GM12878 (cell line): Measurements from ENCODE around the gene CASK. TPM values are rescaled to one million over a fixed set of nuclear protein-coding genes. Genes with fewer than 3 reads are reported as not detected.

Source experiments
- ATAC-seq: fragments of 200-7000 bp; cut with Tn5 transposase; 3 replicates; pipeline ENCODE4 v1.9.1; 2020; ENCODE audit warnings: mild to moderate bottlenecking, moderate library complexity
- BruUV-seq: library from RNA; stranded (reverse); fragments of 400-500 nt; replicated peaks from 2 replicates; lab custom pipeline; 2021; lab: Mats Ljungman, UMichigan
- CTCF ChIA-PET: fragments of 300-600 bp; sonication (Branson Sonifier 250); formaldehyde crosslinking; extraction: SDS; loops from one replicate; lab custom pipeline; 2021; ENCODE audit warnings: inconsistent platforms; lab: Yijun Ruan, JAX
- POLR2A ChIA-PET: fragments of 350-600 bp; formaldehyde crosslinking; extraction: SDS; loops from one replicate; lab custom pipeline; 2021; ENCODE audit warnings: inconsistent platforms; lab: Charles Lee
- RAD21 ChIA-PET: fragments of 300-600 bp; sonication (Branson Sonifier 250); formaldehyde crosslinking; loops from one replicate; lab custom pipeline; 2023; ENCODE audit warnings: antibody characterized with exemption; ENCODE audit not compliant: unreplicated experiment; lab: Charles Lee
- SMC1A ChIA-PET: fragments of 300-600 bp; sonication (Branson Sonifier 250); formaldehyde crosslinking; loops from one replicate; lab custom pipeline; 2023; ENCODE audit not compliant: unreplicated experiment, uncharacterized antibody; lab: Charles Lee
- DNase-seq: peaks from one replicate; pipeline ENCODE4 v3.0.0-alpha.2; 2011; ENCODE audit warnings: low read depth, low spot score
- FAIRE-seq: peaks from 3 replicates; lab custom pipeline; 2011; peaks lifted over from hg19 to GRCh38; lab: Jason Lieb, UNC
- H2AFZ ChIP-seq: 2 replicates; pipeline ENCODE4 v1.6.0; 2011; ENCODE audit warnings: low read depth, low read length, control low read depth; ENCODE audit not compliant: control insufficient read depth
- H3K27ac ChIP-seq: 2 replicates; pipeline ENCODE4 v1.5.1; 2011; ENCODE audit warnings: control low read depth; ENCODE audit not compliant: control insufficient read depth, insufficient read depth
- H3K27me3 ChIP-seq, 2 experiments: replicated peaks in 1 of 2; 2 replicates each; pipeline versions ENCODE4 v1.6.0 to v1.6.1; 2011; ENCODE audit warnings: low read length in 1 of 2; ENCODE audit not compliant: control insufficient read depth in 2 of 2, insufficient read depth in 2 of 2
- H3K36me3 ChIP-seq, 2 experiments: 2 replicates each; pipeline ENCODE4 v1.5.1; 2011; ENCODE audit warnings: low read length in 1 of 2; ENCODE audit not compliant: control insufficient read depth in 2 of 2, insufficient read depth in 2 of 2
- H3K4me1 ChIP-seq: 2 replicates; pipeline ENCODE4 v1.6.1; 2011; ENCODE audit warnings: mild to moderate bottlenecking, low read length, moderate library complexity, mixed read lengths; ENCODE audit not compliant: control insufficient read depth, insufficient read depth
- H3K4me2 ChIP-seq: 2 replicates; pipeline ENCODE4 v1.6.0; 2011; ENCODE audit warnings: control low read depth; ENCODE audit not compliant: control insufficient read depth, insufficient read depth
- H3K4me3 ChIP-seq: fragments of 200-600 bp; sonication (generic); 2 replicates; pipeline ENCODE4 v1.5.1; 2016
- H3K79me2 ChIP-seq: 2 replicates; pipeline ENCODE4 v1.6.0; 2011; ENCODE audit warnings: low read length; ENCODE audit not compliant: control insufficient read depth, insufficient read depth
- H3K9ac ChIP-seq: 2 replicates; pipeline ENCODE4 v1.8.0; 2011; ENCODE audit warnings: low read length, control low read depth, mixed read lengths; ENCODE audit not compliant: control insufficient read depth, insufficient read depth
- H3K9me3 ChIP-seq: replicated peaks from 3 replicates; pipeline ENCODE4 v1.5.1; 2011; ENCODE audit warnings: mild to moderate bottlenecking, low read length; ENCODE audit not compliant: control insufficient read depth, insufficient read depth
- H4K20me1 ChIP-seq: 2 replicates; pipeline ENCODE4 v1.6.0; 2011; ENCODE audit not compliant: control insufficient read depth, insufficient read depth
- BCL11A ChIP-seq: IDR thresholded peaks from 2 replicates; pipeline ENCODE4 v1.6.1; 2011; ENCODE audit warnings: low read depth, low read length
- BMI1 ChIP-seq: fragments of 450-650 bp; IDR thresholded peaks from 2 replicates; pipeline ENCODE4 v1.6.1; 2016; ENCODE audit warnings: mild to moderate bottlenecking, moderate library complexity, borderline replicate concordance
- CBX3 ChIP-seq: fragments of 200-600 bp; sonication (generic); IDR thresholded peaks from 2 replicates; pipeline ENCODE4 v1.6.1; 2016; ENCODE audit warnings: low read depth, borderline replicate concordance
- CHD1 ChIP-seq: IDR thresholded peaks from 2 replicates; pipeline ENCODE4 v1.6.1; 2012; ENCODE audit warnings: low read depth, low read length, improper control_type of control experiment
- DPF2 ChIP-seq: fragments of 450-650 bp; IDR thresholded peaks from 2 replicates; pipeline ENCODE4 v1.6.1; 2017; ENCODE audit warnings: mild to moderate bottlenecking
- EGR1 ChIP-seq, 2 experiments: IDR thresholded peaks; 1 replicate in 1 of 2; 2 replicates in 1 of 2; pipeline ENCODE4 v1.6.1; 2011 to 2012; ENCODE audit warnings: low read depth in 2 of 2, low read length in 2 of 2, borderline replicate concordance in 1 of 2, mild to moderate bottlenecking in 1 of 2, moderate library complexity in 1 of 2
- EP300 ChIP-seq, 2 experiments: fragments of 150-350 bp in 1 of 2; IDR thresholded peaks; 2 replicates each; pipeline ENCODE4 v1.6.1; 2011 to 2012; ENCODE audit warnings: low read depth in 2 of 2, low read length in 2 of 2, borderline replicate concordance in 1 of 2, improper control_type of control experiment in 1 of 2, inconsistent platforms in 1 of 2; ENCODE audit not compliant: control insufficient read depth in 1 of 2
- IKZF1 ChIP-seq: fragments of 450-650 bp; conservative IDR thresholded peaks from 2 replicates; pipeline ENCODE4 v1.6.1; 2017; ENCODE audit warnings: antibody characterized with exemption, mild to moderate bottlenecking
- IKZF2 ChIP-seq, 2 experiments: fragments of 450-650 bp; IDR thresholded peaks; 2 replicates each; pipeline ENCODE4 v1.6.1; 2017; ENCODE audit warnings: mild to moderate bottlenecking in 2 of 2, moderate library complexity in 2 of 2
- MEF2B ChIP-seq: fragments of 450-650 bp; IDR thresholded peaks from 2 replicates; pipeline ENCODE4 v1.6.1; 2018; ENCODE audit warnings: mild to moderate bottlenecking, moderate library complexity; ENCODE audit not compliant: partially characterized antibody, poor library complexity, severe bottlenecking
- MTA2 ChIP-seq: fragments of 450-650 bp; IDR thresholded peaks from 2 replicates; pipeline ENCODE4 v1.6.1; 2016; ENCODE audit warnings: low read depth, mild to moderate bottlenecking, moderate library complexity
- MTA3 ChIP-seq: IDR thresholded peaks from 2 replicates; pipeline ENCODE4 v1.6.1; 2012; ENCODE audit warnings: low read length, inconsistent platforms, borderline replicate concordance
- MXI1 ChIP-seq: fragments of 150-350 bp; IDR thresholded peaks from 2 replicates; pipeline ENCODE4 v1.6.1; 2011; ENCODE audit warnings: low read depth, mild to moderate bottlenecking, inconsistent platforms, low read length, improper control_type of control experiment
- MYB ChIP-seq: fragments of 150-350 bp; IDR thresholded peaks from 2 replicates; pipeline ENCODE4 v1.6.1; 2014; ENCODE audit warnings: mild to moderate bottlenecking, low read depth, low read length, borderline replicate concordance
- NBN ChIP-seq: fragments of 450-650 bp; IDR thresholded peaks from 2 replicates; pipeline ENCODE4 v1.6.1; 2016
- SPI1 ChIP-seq: IDR thresholded peaks from 2 replicates; pipeline ENCODE4 v1.6.1; 2011; ENCODE audit warnings: low read depth, mild to moderate bottlenecking, low read length, moderate library complexity, borderline replicate concordance; ENCODE audit not compliant: insufficient read depth
- SREBF1 ChIP-seq: IDR thresholded peaks from 2 replicates; pipeline ENCODE4 v1.6.1; 2012; ENCODE audit warnings: mild to moderate bottlenecking, low read length
- STAT1 ChIP-seq: fragments of 450-650 bp; conservative IDR thresholded peaks from 2 replicates; pipeline ENCODE4 v1.6.1; 2014; ENCODE audit warnings: antibody characterized with exemption, mild to moderate bottlenecking
- TCF12 ChIP-seq: IDR thresholded peaks from 2 replicates; pipeline ENCODE4 v1.6.1; 2011; ENCODE audit warnings: low read depth, mild to moderate bottlenecking, low read length
- YBX1 ChIP-seq: fragments of 450-650 bp; IDR thresholded peaks from 2 replicates; pipeline ENCODE4 v1.6.1; 2016; ENCODE audit warnings: antibody characterized with exemption
- ZBED1 ChIP-seq: IDR thresholded peaks from 2 replicates; pipeline ENCODE4 v1.6.1; 2016; ENCODE audit warnings: borderline replicate concordance
- ZNF24 ChIP-seq: fragments of 450-650 bp; IDR thresholded peaks from 2 replicates; pipeline ENCODE4 v1.6.1; 2017; ENCODE audit warnings: antibody characterized with exemption, mild to moderate bottlenecking
- in situ Hi-C: fragments of 300-500 bp; cut with MboI; formaldehyde crosslinking; loops from 9 replicates; pipeline ENCODE4 v1.14.3; 2018; ENCODE audit warnings: mixed read lengths
- intact Hi-C: fragments of 100-400 bp; cut with micrococcal nuclease; formaldehyde crosslinking; loops from one replicate; pipeline ENCODE4 v1.14.2; 2022; ENCODE audit not compliant: unreplicated experiment
- polyA plus RNA-seq, 11 experiments: library from polyadenylated mRNA; depleted of rRNA in 4 of 11; unstranded in 6 of 11; stranded (reverse) in 5 of 11; fragments of >200 nt; fragmentation: Nextera tagmentation in 4 of 11; fragmentation: Illumina TruSeq in 1 of 11; extraction: Ambion mirVana in 4 of 11; extraction: Trizol in 1 of 11; gene quantifications; 1 replicate in 1 of 11; 2 replicates in 10 of 11; pipeline versions ENCODE4 v1.2.1 to v1.2.3, GENCODE V29; 2011 to 2016; ENCODE audit warnings: inconsistent platforms in 2 of 11, missing spikeins in 2 of 11, low read depth in 1 of 11
- total RNA-seq, 4 experiments: library from RNA; depleted of rRNA in 3 of 4; stranded (reverse); fragments of >200 nt in 3 of 4; fragmentation: Illumina TruSeq in 1 of 4; extraction: Trizol in 1 of 4; gene quantifications; 2 replicates each; pipeline versions ENCODE4 v1.2.1 to v1.2.3, GENCODE V29; 2013 to 2021
- TF ChIP-seq, protein P1 (sequence below): IDR thresholded peaks from 2 replicates; pipeline ENCODE4 v1.6.1; 2011; ENCODE audit warnings: low read depth, mild to moderate bottlenecking, low read length, moderate library complexity, borderline replicate concordance; ENCODE audit errors: extremely low read depth
- TF ChIP-seq, protein P2 (sequence below): fragments of 450-650 bp; IDR thresholded peaks from 2 replicates; pipeline ENCODE4 v1.6.1; 2017; ENCODE audit warnings: low read depth, mild to moderate bottlenecking, moderate library complexity

The CASK gene
- total and polyA plus RNA-seq, 10 of the 15 experiments (the other 5 are each of a cell fraction or from before 2014, with no cell fraction given): 0.60 to 45.9 (median 4.8) TPM

DNA sequence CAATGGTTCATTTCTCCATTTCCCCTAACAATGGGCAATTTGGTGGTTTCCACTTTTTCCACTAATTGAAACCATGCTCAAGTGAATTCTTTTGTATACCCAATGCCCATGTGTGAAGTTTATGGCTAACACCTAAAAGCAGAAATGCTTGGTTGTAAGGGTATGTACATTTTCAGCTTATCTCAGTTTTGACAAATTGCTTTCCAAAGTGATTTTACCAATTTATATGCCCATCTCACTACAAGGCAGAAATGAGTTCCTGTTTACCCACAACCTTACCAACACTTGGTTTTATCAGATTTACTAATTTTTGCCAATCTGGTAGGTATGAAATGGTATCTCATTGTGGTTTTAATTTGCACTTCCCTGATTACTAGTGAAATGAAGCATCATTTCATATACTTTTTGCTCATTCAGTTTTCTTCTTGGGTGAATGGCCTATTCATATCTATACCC lies 219.8 kb downstream of the CASK start:
- Histone ChIP-seq H3K79me2 (no peaks in the 10 kb centered on the region), H3K9ac (no peak overlapping the region), H3K27me3 (no peaks in the 10 kb centered on the region), H3K27ac (no peak overlapping the region), H3K9me3 (no peaks in the 10 kb centered on the region), H4K20me1 (no peaks in the 10 kb centered on the region), H3K4me1 (peaks cover 26% of the 10 kb centered on the region), H3K4me2 (no peak overlapping the region), H2AFZ (no peak overlapping the region), H3K4me3 (no peak overlapping the region), H3K36me3 (no peaks in the 10 kb centered on the region)
- in situ Hi-C loops: no loop called here
- RAD21 ChIA-PET: no interaction called here
- ATAC-seq: peak; percentile 60
- POLR2A ChIA-PET: interaction anchor here (0.7 kb wide), 1 partner anchor 9 kb away, joined by 4 read pairs; no protein-coding TSS in a partner anchor
- intact Hi-C loops: no loop called here
- no peak for DNase-seq
- BruUV-seq: no TSS peak
- peak; percentile 84 for FAIRE-seq
- SMC1A ChIA-PET: interaction anchor here (1.0 to 1.2 kb wide), 2 partner anchors 15 to 18 kb away, joined by 3 read pairs; partner anchors contain the start of gene GPR34
- CTCF ChIA-PET: interaction anchor here (0.6 to 1.0 kb wide), 2 partner anchors 8 to 22 kb away, joined by 3 read pairs; no protein-coding TSS in a partner anchor
- TF ChIP-seq MEF2B (peak; percentile 20), STAT1 (no peak), EGR1 (IDR thresholded peaks at IDR 0.05; ENCODE audit: borderline replicate concordance in 1 of 2, low read depth in 2 of 2, low read length in 2 of 2) (no peak), BCL11A (no peak), IKZF1 (peak; percentile 48), BMI1 (peak; percentile 27; the same call in 1 of the 2 replicates), DPF2 (peak; percentile 53; the same call in 1 of the 2 replicates), ZNF24 (no peak), TCF12 (no peak), NBN (no peak), MXI1 (no peak), SPI1 (peak; percentile 24; the same call in 1 of the 2 replicates), EP300 (IDR thresholded peaks at IDR 0.05; ENCODE audit: borderline replicate concordance in 1 of 2, control insufficient read depth in 1 of 2, low read depth in 2 of 2, low read length in 2 of 2) (peak in 1 of 2 experiments; percentile 51; a peak in 1 of 4 replicates), ZBED1 (no peak), IKZF2 (IDR thresholded peaks at IDR 0.05) (peak; percentile 49 to 61; a peak in 3 of 4 replicates), CBX3 (no peak), CHD1 (no peak), MTA2 (peak; percentile 85), SREBF1 (no peak), MTA3 (no peak), YBX1 (no peak), MYB (no peak)
- TF ChIP-seq, protein P1, sequence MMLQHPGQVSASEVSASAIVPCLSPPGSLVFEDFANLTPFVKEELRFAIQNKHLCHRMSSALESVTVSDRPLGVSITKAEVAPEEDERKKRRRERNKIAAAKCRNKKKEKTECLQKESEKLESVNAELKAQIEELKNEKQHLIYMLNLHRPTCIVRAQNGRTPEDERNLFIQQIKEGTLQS: no peak
- TF ChIP-seq, protein P2, sequence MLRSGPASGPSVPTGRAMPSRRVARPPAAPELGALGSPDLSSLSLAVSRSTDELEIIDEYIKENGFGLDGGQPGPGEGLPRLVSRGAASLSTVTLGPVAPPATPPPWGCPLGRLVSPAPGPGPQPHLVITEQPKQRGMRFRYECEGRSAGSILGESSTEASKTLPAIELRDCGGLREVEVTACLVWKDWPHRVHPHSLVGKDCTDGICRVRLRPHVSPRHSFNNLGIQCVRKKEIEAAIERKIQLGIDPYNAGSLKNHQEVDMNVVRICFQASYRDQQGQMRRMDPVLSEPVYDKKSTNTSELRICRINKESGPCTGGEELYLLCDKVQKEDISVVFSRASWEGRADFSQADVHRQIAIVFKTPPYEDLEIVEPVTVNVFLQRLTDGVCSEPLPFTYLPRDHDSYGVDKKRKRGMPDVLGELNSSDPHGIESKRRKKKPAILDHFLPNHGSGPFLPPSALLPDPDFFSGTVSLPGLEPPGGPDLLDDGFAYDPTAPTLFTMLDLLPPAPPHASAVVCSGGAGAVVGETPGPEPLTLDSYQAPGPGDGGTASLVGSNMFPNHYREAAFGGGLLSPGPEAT: 0 out of 2 replicates have a peak, but pooled peaks have one; percentile 39
